GM12892 (cell line): ENCODE measurements around the gene GYS1.

Experiments
- DNase-seq: peaks from one replicate; pipeline ENCODE4 v3.0.0; 2011; ENCODE audit not compliant: insufficient read length
- FAIRE-seq: peaks from 2 replicates; lab custom pipeline; 2011; peaks lifted over from hg19 to GRCh38; lab: Jason Lieb, UNC
- POLR2A ChIP-seq: IDR thresholded peaks from 2 replicates; pipeline ENCODE4 v1.6.1; 2011; ENCODE audit warnings: low read depth, low read length, control low read depth
- POLR2AphosphoS5 ChIP-seq: IDR thresholded peaks from 2 replicates; pipeline ENCODE4 v1.6.1; 2011; ENCODE audit warnings: low read depth, low read length, control low read depth
- TAF1 ChIP-seq: IDR thresholded peaks from 2 replicates; pipeline ENCODE4 v1.6.1; 2011; ENCODE audit warnings: low read depth, mild to moderate bottlenecking, control low read depth, low read length, borderline replicate concordance

Gene GYS1

DNA sequence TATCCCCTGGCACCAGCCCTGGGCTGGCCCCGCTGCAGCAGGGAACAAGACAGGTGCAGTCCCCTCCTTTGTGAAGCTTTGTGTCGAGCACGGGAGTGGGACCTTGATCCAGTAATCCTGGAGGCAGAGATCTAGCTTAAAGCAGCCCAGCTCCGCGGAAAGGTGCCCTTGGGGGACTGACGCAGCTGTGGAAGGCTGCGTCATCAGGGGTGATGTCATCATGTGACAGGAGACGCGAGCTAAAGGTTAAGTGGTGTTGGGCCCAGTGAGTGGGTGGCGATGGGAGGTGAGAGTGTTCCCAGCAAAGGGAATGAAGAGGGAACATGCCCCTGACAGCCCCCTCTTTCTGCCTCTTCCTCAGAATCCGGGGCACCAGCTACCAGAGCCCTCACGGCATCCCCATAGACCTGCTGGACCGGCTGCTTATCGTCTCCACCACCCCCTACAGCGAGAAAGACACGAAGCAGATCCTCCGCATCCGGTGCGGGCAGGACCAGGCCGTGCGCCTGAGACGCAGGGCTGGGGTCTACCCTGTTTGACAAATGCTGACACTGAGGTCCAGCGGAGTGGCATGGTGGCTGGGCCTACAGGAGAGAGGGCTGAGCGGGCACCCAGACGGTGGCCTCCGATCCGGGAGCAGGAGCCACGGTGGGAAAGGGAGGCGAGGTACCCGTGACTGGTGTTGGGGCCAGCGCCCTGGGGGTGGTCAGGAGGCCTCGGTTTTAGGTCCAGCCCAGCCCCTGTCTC, 21.2 kb upstream of the GYS1 start:
- TF ChIP-seq TAF1 (no peak), POLR2A (no peak), POLR2AphosphoS5 (no peak)
- no peak for FAIRE-seq
- DNase-seq, result no peak

DNA sequence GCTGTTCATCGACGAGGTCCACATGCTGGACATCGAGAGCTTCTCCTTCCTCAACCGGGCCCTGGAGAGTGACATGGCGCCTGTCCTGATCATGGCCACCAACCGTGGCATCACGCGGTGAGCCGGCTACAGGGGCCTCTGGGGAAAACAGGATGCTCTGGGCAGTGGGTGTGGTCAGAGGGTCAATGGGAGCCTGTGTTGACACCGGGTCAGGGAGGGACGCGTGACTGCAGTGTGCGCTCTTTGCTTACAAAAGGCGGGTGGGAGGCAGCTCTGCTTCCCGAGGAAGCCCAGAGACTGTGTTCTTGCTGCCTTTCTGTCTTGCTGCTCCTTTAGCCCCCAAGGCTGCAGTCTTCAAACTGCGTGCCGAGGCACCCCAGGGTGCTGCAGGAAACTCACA, 18.1 kb upstream of the GYS1 start:
- DNase-seq (no peak), FAIRE-seq (no peak)
- TF ChIP-seq TAF1 (no peak), POLR2AphosphoS5 (no peak), POLR2A (no peak)

DNA sequence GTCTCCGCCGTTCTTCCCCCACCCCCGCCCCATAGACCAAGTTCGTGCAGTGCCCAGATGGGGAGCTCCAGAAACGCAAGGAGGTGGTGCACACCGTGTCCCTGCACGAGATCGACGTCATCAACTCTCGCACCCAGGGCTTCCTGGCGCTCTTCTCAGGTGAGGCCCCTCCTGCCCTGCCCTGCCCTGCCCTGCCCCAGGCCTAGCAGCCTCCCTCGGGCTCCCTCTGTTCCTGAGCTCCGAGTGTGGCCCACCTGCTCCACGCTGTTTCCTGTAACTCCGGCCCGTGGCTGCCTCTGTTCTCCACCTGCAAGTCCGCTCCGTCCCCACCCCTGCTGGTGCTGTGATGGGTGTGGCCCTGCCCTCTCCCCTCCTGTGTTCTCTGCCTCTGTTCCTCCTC, 17.3 kb upstream of the GYS1 start:
- FAIRE-seq (no peak), DNase-seq (no peak)
- TF ChIP-seq POLR2A (no peak), POLR2AphosphoS5 (no peak), TAF1 (no peak)

DNA sequence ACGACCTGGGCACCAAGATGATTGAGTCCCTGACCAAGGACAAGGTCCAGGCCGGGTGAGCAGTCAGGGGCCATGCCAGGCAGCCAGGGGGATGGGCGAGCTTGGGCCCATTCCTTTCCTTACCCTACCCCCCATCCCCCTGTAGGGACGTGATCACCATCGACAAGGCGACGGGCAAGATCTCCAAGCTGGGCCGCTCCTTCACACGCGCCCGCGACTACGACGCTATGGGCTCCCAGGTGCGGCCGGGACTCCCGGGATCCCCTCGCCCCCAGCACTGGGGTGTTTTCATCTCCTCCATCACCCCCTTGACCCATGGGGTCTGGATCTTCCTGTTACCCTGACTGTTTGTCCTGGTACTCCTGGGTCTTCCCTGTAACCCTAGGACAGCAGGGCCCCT, 16.7 kb upstream of the GYS1 start:
- FAIRE-seq (no peak), DNase-seq (no peak)
- TF ChIP-seq TAF1 (no peak), POLR2AphosphoS5 (no peak), POLR2A (no peak)

DNA sequence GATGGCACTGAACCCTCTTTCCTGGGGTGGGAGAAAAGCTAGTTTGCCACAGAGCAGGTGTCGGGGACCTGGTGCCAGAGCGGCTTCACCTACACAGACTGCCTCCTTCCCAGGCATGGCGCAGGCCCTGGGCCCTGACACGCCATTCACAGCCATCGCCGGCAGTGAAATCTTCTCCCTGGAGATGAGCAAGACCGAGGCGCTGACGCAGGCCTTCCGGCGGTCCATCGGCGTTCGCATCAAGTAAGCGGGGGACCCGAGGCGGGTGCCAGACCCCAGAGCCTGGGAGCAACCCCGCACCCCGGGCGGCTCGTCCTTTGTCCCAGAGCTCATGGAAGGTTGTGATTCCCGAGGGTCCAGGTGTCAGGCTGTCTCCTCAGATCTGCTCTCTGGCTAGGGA, 13.8 kb upstream of the GYS1 start:
- TF ChIP-seq POLR2A (no peak), TAF1 (no peak)
- FAIRE-seq (no peak), DNase-seq (no peak)

DNA sequence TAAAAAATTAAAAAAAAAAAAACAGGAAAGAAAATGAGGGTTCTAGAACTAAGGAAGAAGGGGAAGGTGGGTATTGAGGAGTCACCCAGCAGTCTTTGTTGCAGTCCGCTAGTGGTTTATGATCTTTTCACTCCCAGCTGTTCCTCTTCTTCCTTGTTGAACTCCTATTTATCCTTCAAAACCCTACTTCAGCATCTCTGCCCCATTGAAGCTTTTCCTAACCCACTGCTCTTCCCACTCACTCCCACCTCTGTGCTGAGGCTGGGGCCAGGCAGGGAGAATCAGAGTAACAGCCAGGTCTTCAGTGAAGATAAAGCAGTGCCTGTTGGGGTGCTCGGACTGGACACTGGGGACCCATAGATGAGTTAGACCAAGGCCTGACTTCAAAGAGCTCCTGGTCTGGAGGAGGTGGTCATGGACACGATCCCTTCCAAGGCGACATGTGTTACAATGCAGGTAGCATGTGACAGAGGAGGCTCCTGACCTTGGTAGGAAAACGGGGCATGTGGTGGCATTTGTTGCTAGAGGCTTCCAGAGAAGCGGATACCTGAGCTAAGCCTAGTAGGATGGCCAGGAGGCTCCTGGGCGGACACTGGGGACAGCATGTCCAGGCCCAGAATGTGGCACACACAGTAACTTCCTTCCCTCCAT, 12.0 kb upstream of the GYS1 start:
- TF ChIP-seq POLR2AphosphoS5 (no peak), POLR2A (no peak), TAF1 (no peak)
- no peak for DNase-seq
- FAIRE-seq, result no peak

DNA sequence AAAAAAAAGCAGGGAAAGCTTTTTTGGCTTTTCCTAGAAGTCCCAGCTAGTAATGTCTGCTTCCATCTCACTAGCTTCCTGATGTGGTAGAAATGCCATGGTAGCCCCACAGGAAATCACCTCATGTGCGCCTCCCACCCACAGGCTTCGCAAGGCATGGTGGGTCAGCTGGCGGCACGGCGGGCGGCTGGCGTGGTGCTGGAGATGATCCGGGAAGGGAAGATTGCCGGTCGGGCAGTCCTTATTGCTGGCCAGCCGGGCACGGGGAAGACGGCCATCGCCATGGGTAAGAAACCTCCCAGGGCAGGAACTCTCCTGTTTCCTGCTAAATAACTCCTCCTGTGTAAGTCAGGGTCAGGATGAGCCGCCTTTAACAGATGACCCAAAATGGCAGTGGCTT, 11.0 kb upstream of the GYS1 start:
- FAIRE-seq, result no peak
- no peak for DNase-seq
- no peak for TF ChIP-seq TAF1
- TF ChIP-seq POLR2AphosphoS5, result no peak
- TF ChIP-seq POLR2A, result no peak

DNA sequence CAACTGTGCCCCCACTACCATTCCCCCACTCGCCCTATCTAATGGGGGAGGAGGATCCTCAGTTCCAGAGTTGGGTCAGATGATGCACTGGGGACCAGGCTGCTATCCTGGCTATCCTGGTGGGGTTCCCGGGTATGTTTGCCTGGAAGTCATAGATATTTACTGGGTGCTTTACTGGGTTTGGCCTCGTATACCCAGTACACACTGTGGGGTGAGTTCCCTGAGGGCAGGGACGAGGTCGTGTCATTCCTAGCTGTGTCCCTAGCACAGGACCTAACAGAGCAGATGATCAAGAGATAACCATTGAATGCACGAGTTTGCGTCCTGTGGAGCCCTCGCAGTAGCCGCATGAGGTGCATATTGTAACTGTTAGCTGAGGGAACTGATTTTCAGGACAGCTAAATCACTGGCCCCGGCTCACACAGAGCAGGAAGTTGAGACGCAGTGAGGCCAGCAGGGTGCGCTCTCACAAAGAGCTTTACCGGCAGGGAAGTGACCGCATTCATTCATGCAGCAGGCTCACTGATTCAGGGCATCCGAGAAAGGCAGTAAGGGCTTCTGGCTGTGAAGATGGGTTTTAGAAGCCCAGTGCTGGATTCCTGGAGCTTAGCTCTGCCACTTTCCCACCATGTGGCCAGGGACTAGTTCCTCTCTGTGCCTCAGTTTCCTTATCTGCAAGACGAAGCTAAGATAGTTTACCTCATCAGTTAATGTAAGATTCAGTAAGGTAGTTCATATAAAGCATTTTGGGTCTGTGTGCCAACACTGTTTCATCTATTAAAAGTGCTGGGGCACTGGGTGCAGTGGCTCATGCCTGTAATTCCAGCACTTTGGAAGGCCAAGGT, 6.6 kb upstream of the GYS1 start:
- TF ChIP-seq POLR2AphosphoS5, result no peak
- TF ChIP-seq POLR2A, result no peak
- TF ChIP-seq TAF1, result no peak
- peak; percentile 79 for FAIRE-seq
- DNase-seq, result no peak

DNA sequence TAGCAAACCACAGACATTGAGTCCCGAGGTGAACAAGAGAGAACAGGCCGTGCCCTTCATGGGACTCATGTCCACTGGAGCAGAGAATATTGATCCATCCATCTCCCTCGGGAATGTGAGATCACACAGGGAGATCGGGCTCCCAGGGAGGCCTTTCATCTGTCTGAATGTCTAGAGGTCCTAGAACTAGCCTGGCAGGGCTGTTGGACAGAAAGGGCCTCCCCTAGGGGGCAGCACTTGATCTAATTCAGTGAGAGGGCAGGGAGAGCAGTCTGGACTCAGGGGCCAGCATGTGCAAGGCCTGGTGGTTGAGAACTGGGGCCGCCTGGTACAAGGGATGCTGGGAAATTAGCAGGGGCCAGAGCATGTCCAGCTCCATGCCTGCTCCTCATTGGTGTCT, 4.9 kb upstream of the GYS1 start:
- TF ChIP-seq POLR2A (no peak), POLR2AphosphoS5 (no peak), TAF1 (no peak)
- DNase-seq (no peak), FAIRE-seq (no peak)

DNA sequence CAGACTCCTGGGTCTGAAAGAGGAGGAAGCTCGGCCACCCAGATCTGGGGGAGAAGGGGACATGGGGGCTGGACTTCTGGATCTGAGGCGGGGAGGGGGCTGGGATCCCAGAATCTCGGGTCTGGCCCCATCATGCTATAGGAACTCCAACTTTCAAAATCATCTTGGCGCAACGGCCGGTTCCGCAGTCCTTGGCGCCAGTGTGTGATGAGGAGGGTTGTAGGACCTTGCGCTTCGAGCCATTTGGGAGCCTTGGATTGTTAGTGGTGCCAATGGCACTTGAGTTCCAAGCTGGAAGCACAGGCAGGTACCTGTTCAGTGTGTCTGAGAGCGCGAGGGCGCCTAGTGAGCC, 902 bp upstream of the GYS1 start:
- FAIRE-seq (no peak), DNase-seq (no peak)
- TF ChIP-seq TAF1 (no peak), POLR2A (no peak), POLR2AphosphoS5 (no peak)

DNA sequence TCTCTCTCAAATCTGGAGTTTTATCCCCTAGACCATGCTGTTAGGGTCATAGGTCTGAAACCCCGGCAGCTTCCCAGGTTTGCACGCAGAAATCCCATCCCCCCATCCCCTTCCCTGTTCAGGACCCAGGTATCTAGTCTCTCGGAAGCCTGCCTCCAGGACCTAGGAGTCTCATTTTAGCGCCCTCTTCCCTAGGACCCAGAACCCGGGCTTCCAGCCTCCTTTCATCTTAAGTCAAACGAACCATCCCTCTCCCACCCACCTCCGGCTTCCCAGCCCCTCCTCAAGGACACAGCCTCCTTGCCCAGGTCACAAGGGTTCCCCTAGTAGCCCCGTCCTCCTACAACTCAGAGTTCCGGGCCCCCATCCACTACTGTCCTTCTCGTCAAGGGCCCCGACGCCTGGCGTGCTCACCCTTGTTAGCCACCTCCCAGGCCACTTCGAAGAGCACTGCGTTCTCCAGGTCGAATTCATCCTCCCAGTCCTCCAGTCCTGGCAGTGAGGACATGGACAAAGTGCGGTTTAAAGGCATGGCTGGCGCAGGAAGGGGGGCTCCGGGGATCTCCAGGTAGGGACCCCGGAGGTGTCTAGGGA, 431 bp downstream of the GYS1 start:
- DNase-seq (no peak), FAIRE-seq (no peak)
- TF ChIP-seq POLR2AphosphoS5, result no peak
- no peak for TF ChIP-seq TAF1
- TF ChIP-seq POLR2A, result no peak
